ENCODE results near the gene DYRK2. TPM values are rescaled to one million over a fixed set of nuclear protein-coding genes. Genes with fewer than 3 reads are reported as not detected.
A peak's percentile ranks its signal among the peaks of the same experiment; 100 is the strongest.

Gene DYRK2
- total RNA-seq: 17.9 TPM
- 11.8 TPM for polyA plus RNA-seq
- long read RNA-seq, donor 1, full-length matches to known transcripts: 2 of 2 reads
- long read RNA-seq, donor 1, partial matches to known transcripts: 0 of 2 reads
- long read RNA-seq, donor 1, other reads (novel, unspliced or antisense): 0 of 2 reads
- long read RNA-seq, donor 2: 0 reads
- long read RNA-seq, donor 3, full-length matches to known transcripts: 7 of 7 reads
- long read RNA-seq, donor 3, partial matches to known transcripts: 0 of 7 reads
- long read RNA-seq, donor 3, other reads (novel, unspliced or antisense): 0 of 7 reads
- long read RNA-seq, donor 4, full-length matches to known transcripts: 11 of 11 reads
- long read RNA-seq, donor 4, partial matches to known transcripts: 0 of 11 reads
- long read RNA-seq, donor 4, other reads (novel, unspliced or antisense): 0 of 11 reads
- long read RNA-seq, donor 5, full-length matches to known transcripts: 20 of 20 reads
- long read RNA-seq, donor 5, partial matches to known transcripts: 0 of 20 reads
- long read RNA-seq, donor 5, other reads (novel, unspliced or antisense): 0 of 20 reads
- long read RNA-seq, donor 6, full-length matches to known transcripts: 15 of 15 reads
- long read RNA-seq, donor 6, partial matches to known transcripts: 0 of 15 reads
- long read RNA-seq, donor 6, other reads (novel, unspliced or antisense): 0 of 15 reads
- long read RNA-seq, donor 7, full-length matches to known transcripts: 12 of 12 reads
- long read RNA-seq, donor 7, partial matches to known transcripts: 0 of 12 reads
- long read RNA-seq, donor 7, other reads (novel, unspliced or antisense): 0 of 12 reads
- long read RNA-seq, donor 8, full-length matches to known transcripts: 3 of 3 reads
- long read RNA-seq, donor 8, partial matches to known transcripts: 0 of 3 reads
- long read RNA-seq, donor 8, other reads (novel, unspliced or antisense): 0 of 3 reads
- long read RNA-seq, donor 9, full-length matches to known transcripts: 6 of 6 reads
- long read RNA-seq, donor 9, partial matches to known transcripts: 0 of 6 reads
- long read RNA-seq, donor 9, other reads (novel, unspliced or antisense): 0 of 6 reads
- long read RNA-seq, donor 10, full-length matches to known transcripts: 12 of 12 reads
- long read RNA-seq, donor 10, partial matches to known transcripts: 0 of 12 reads
- long read RNA-seq, donor 10, other reads (novel, unspliced or antisense): 0 of 12 reads

DNA sequence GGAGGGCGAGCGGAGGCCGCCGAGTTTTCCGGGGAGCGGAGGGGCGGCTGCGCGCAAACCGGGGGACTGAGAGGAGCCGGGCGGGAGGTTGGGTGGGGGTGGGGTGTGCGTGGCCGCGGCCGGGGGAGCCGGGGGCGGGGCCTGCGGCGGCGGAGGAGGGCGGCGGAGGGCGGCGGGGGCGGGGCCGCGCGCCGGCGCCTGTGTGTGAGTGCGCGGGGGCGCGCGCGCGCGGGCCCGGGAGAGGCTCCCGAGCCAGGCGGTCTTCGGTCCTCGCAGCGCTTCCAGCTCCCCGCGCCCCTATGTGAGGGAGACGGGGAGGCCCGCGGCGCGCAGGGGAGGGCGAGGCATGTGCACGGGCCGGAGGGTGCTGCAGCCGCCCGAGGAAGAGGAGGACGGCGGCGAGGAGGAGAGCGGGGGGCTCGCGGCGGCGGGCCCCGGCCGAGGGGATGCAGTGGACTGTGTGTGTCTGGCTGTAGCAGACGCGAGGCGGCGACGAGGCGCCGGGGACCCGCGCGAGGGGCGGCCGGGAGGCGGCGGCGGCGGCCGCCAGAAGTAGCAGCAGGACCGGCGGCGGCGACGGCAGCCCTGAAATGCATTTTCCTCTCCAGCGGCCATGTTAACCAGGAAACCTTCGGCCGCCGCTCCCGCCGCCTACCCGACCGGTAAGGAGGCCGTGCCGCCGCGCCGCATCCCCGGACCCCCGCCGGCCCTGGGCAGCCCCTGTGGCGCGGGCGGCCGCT, at the start of gene DYRK2:
Gene DYRK2, plus strand, starts transcription at position 225 of the 740 bp plus-strand sequence. Its CDS starts 389 bp downstream, at position 614.
- peak in 7 of 9 donors; percentile 71 to 93 (median 82) for DNase-seq (ENCODE audit: low read depth in 6 of 9, low spot score in 9 of 9)

DNA sequence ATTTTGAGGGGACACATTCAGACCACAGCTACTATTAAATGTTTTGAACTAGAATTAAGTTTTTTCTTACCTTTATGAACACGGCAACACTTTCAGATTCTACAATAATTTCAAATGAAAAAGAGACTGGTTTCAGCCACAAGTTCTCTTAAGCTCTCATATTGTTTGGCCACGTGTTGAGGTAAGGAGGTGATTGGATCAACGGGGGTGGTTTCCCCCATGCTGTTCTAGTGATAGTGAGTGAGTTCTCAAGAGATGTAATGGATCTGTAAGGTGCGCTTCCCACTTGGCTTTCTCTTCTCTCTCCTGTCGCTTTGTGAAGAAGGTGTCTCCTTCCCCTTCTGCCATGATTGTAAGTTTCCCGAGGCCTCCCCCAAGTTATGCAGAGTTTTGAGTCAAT, 48.9 kb upstream of the DYRK2 start:
- Histone ChIP-seq H3K4me3 (ENCODE audit: low read length in 2 of 2) (no peak overlapping the region), H3K27ac (ENCODE audit: low read depth in 1 of 2, low read length in 1 of 2) (no peak overlapping the region), H3K4me1 (ENCODE audit: control insufficient read depth in 2 of 2, insufficient read depth in 2 of 2, low read length in 2 of 2) (no peaks in the 10 kb centered on the region), H3K36me3 (ENCODE audit: control insufficient read depth in 2 of 2, insufficient read depth in 2 of 2, low read length in 1 of 2) (no peaks in the 10 kb centered on the region), H3K27me3 (ENCODE audit: control insufficient read depth in 2 of 2, insufficient read depth in 1 of 2, low read length in 1 of 2) (no peaks in the 10 kb centered on the region), H3K9me3 (ENCODE audit: control insufficient read depth in 2 of 2, insufficient read depth in 1 of 2, low read length in 1 of 2) (peaks cover 0 to 2% of the 10 kb centered on the region in 2 donors)
- DNase-seq (ENCODE audit: low read depth in 6 of 9, low spot score in 9 of 9): no peak
- 97% methylated on average over 6 of the region's 6 CpGs for WGBS

More for the DNA sequence above, at the start of gene DYRK2:
- WGBS: under 1% methylated on average over 108 of the region's 109 CpGs
- Histone ChIP-seq H3K4me1 (ENCODE audit: control insufficient read depth in 2 of 2, insufficient read depth in 2 of 2, low read length in 2 of 2) (peaks cover 15 to 27% of the 10 kb centered on the region in 2 donors), H3K27ac (ENCODE audit: low read depth in 1 of 2, low read length in 1 of 2) (peak within 1 kb of the TSS; percentile 83 to 97), H3K4me3 (ENCODE audit: low read length in 2 of 2) (peak within 1 kb of the TSS; percentile 75 to 98), H3K9me3 (ENCODE audit: control insufficient read depth in 2 of 2, insufficient read depth in 1 of 2, low read length in 1 of 2) (no peaks in the 10 kb centered on the region), H3K36me3 (ENCODE audit: control insufficient read depth in 2 of 2, insufficient read depth in 2 of 2, low read length in 1 of 2) (peaks cover 0 to 11% of the 10 kb centered on the region in 2 donors), H3K27me3 (ENCODE audit: control insufficient read depth in 2 of 2, insufficient read depth in 1 of 2, low read length in 1 of 2) (peaks cover 0 to 3% of the 10 kb centered on the region in 2 donors)

DNA sequence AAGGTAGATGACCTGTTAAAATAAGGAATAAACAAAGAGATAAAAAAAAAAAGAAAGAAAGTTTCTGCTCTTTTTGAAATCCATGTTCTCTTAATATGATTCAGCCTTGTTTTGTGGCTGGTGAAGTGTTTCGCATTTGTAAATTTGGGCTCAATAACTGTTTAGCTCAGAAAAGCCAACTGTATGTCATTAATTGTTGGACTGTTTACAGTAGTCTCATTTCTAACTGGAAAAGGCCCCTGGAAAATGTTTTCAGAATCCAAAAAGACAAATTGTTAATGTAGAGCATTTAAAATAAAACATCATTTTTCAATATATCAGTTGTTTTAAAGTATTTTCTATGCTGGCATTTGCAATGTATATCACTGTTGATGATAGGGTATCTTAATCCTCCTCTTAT, 47.4 kb upstream of the DYRK2 start:
- H3K4me3 ChIP-seq (ENCODE audit: low read length in 2 of 2): no peak overlapping the region
- WGBS: 97% methylated on average over 1 of the region's 1 CpG
- DNase-seq (ENCODE audit: low read depth in 6 of 9, low spot score in 9 of 9): no peak
- H3K27ac ChIP-seq (ENCODE audit: low read depth in 1 of 2, low read length in 1 of 2): no peak overlapping the region
- H3K4me1 ChIP-seq (ENCODE audit: control insufficient read depth in 2 of 2, insufficient read depth in 2 of 2, low read length in 2 of 2): no peaks in the 10 kb centered on the region
- H3K36me3 ChIP-seq (ENCODE audit: control insufficient read depth in 2 of 2, insufficient read depth in 2 of 2, low read length in 1 of 2): no peaks in the 10 kb centered on the region
- H3K9me3 ChIP-seq (ENCODE audit: control insufficient read depth in 2 of 2, insufficient read depth in 1 of 2, low read length in 1 of 2): peaks cover 0 to 2% of the 10 kb centered on the region in 2 donors
- no peaks in the 10 kb centered on the region for H3K27me3 ChIP-seq (ENCODE audit: control insufficient read depth in 2 of 2, insufficient read depth in 1 of 2, low read length in 1 of 2)

- no peak overlapping the region for H3K4me3 ChIP-seq (ENCODE audit: low read length in 2 of 2)
- 97% methylated on average over 4 of the region's 4 CpGs for WGBS
These were observed 39.2 kb upstream of the DYRK2 start for GRCh38 chr12:67609226-67609870.

DNA sequence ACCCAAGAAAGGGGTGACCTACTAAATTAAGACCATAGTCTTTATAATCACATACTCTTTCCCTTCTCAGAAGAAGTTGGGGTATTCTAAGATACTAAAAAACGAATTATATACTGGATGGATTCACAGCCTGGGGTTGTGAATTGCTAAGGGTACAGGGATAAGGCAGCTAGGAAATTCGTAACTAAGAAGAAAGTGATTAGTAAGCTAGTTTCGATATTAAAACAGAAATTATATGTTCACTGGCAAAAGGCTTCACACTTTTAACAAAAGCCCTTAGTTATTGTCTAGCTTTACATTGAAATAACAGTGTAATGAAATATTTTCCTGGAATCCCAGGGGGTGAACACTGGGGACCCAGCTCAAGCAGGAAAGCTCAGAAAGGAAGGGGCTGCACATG, 35.5 kb upstream of the DYRK2 start:
- no peak for DNase-seq (ENCODE audit: low read depth in 6 of 9, low spot score in 9 of 9)
- WGBS: 65% methylated on average over 3 of the region's 3 CpGs
- Histone ChIP-seq H3K9me3 (ENCODE audit: control insufficient read depth in 2 of 2, insufficient read depth in 1 of 2, low read length in 1 of 2) (no peaks in the 10 kb centered on the region), H3K4me3 (ENCODE audit: low read length in 2 of 2) (no peak overlapping the region), H3K36me3 (ENCODE audit: control insufficient read depth in 2 of 2, insufficient read depth in 2 of 2, low read length in 1 of 2) (no peaks in the 10 kb centered on the region), H3K27ac (ENCODE audit: low read depth in 1 of 2, low read length in 1 of 2) (no peak overlapping the region), H3K27me3 (ENCODE audit: control insufficient read depth in 2 of 2, insufficient read depth in 1 of 2, low read length in 1 of 2) (no peaks in the 10 kb centered on the region), H3K4me1 (ENCODE audit: control insufficient read depth in 2 of 2, insufficient read depth in 2 of 2, low read length in 2 of 2) (no peaks in the 10 kb centered on the region)

More at GRCh38 chr12:67609226-67609870, 39.2 kb upstream of the DYRK2 start:
- Histone ChIP-seq H3K27ac (ENCODE audit: low read depth in 1 of 2, low read length in 1 of 2) (no peak overlapping the region), H3K4me1 (ENCODE audit: control insufficient read depth in 2 of 2, insufficient read depth in 2 of 2, low read length in 2 of 2) (no peaks in the 10 kb centered on the region), H3K36me3 (ENCODE audit: control insufficient read depth in 2 of 2, insufficient read depth in 2 of 2, low read length in 1 of 2) (no peaks in the 10 kb centered on the region), H3K27me3 (ENCODE audit: control insufficient read depth in 2 of 2, insufficient read depth in 1 of 2, low read length in 1 of 2) (no peaks in the 10 kb centered on the region), H3K9me3 (ENCODE audit: control insufficient read depth in 2 of 2, insufficient read depth in 1 of 2, low read length in 1 of 2) (no peaks in the 10 kb centered on the region)
- no peak for DNase-seq (ENCODE audit: low read depth in 6 of 9, low spot score in 9 of 9)

GRCh38 chr12:67617629-67618028, 30.9 kb upstream of the DYRK2 start:
- WGBS: 99% methylated on average over 3 of the region's 3 CpGs
- no peaks in the 10 kb centered on the region for H3K9me3 ChIP-seq (ENCODE audit: control insufficient read depth in 2 of 2, insufficient read depth in 1 of 2, low read length in 1 of 2)
- no peaks in the 10 kb centered on the region for H3K4me1 ChIP-seq (ENCODE audit: control insufficient read depth in 2 of 2, insufficient read depth in 2 of 2, low read length in 2 of 2)
- no peak overlapping the region for H3K27ac ChIP-seq (ENCODE audit: low read depth in 1 of 2, low read length in 1 of 2)
- H3K4me3 ChIP-seq (ENCODE audit: low read length in 2 of 2): no peak overlapping the region
- H3K27me3 ChIP-seq (ENCODE audit: control insufficient read depth in 2 of 2, insufficient read depth in 1 of 2, low read length in 1 of 2): no peaks in the 10 kb centered on the region
- H3K36me3 ChIP-seq (ENCODE audit: control insufficient read depth in 2 of 2, insufficient read depth in 2 of 2, low read length in 1 of 2): no peaks in the 10 kb centered on the region
- DNase-seq (ENCODE audit: low read depth in 6 of 9, low spot score in 9 of 9): no peak

DNA sequence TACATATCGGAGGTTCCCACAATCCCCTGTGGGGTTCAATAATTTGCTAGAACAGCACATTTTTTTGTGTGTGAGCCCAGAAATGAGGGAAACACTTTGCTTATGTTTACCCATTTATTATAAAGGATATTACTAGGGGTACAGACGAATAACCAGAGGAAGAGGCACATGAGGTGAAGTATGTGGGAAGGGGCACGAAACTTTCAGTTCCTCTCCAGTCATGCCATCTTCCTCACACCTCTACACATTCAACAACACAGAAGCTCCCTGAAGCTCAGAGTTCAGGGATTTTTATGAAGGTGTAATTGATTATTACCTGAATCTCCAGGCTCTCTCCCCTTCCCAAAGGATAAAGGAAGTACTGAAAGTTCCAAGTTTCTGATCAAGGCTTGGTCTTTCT, 30.2 kb upstream of the DYRK2 start:
- WGBS: 84% methylated on average over 3 of the region's 3 CpGs
- no peaks in the 10 kb centered on the region for H3K9me3 ChIP-seq (ENCODE audit: control insufficient read depth in 2 of 2, insufficient read depth in 1 of 2, low read length in 1 of 2)
- no peaks in the 10 kb centered on the region for H3K4me1 ChIP-seq (ENCODE audit: control insufficient read depth in 2 of 2, insufficient read depth in 2 of 2, low read length in 2 of 2)
- DNase-seq (ENCODE audit: low read depth in 6 of 9, low spot score in 9 of 9): no peak
- H3K4me3 ChIP-seq (ENCODE audit: low read length in 2 of 2): no peak overlapping the region
- H3K27ac ChIP-seq (ENCODE audit: low read depth in 1 of 2, low read length in 1 of 2): no peak overlapping the region
- H3K36me3 ChIP-seq (ENCODE audit: control insufficient read depth in 2 of 2, insufficient read depth in 2 of 2, low read length in 1 of 2): no peaks in the 10 kb centered on the region
- H3K27me3 ChIP-seq (ENCODE audit: control insufficient read depth in 2 of 2, insufficient read depth in 1 of 2, low read length in 1 of 2): no peaks in the 10 kb centered on the region

- H3K27ac ChIP-seq (ENCODE audit: low read depth in 1 of 2, low read length in 1 of 2): no peak overlapping the region
- no peaks in the 10 kb centered on the region for H3K27me3 ChIP-seq (ENCODE audit: control insufficient read depth in 2 of 2, insufficient read depth in 1 of 2, low read length in 1 of 2)
- H3K9me3 ChIP-seq (ENCODE audit: control insufficient read depth in 2 of 2, insufficient read depth in 1 of 2, low read length in 1 of 2): no peaks in the 10 kb centered on the region
- no peak for DNase-seq (ENCODE audit: low read depth in 6 of 9, low spot score in 9 of 9)
- H3K4me1 ChIP-seq (ENCODE audit: control insufficient read depth in 2 of 2, insufficient read depth in 2 of 2, low read length in 2 of 2): no peaks in the 10 kb centered on the region
- H3K4me3 ChIP-seq (ENCODE audit: low read length in 2 of 2): no peak overlapping the region
- 99% methylated on average over 1 of the region's 1 CpG for WGBS
- H3K36me3 ChIP-seq (ENCODE audit: control insufficient read depth in 2 of 2, insufficient read depth in 2 of 2, low read length in 1 of 2): no peaks in the 10 kb centered on the region
These were observed 27.4 kb upstream of the DYRK2 start for GRCh38 chr12:67621112-67621511.

All from thymus (tissue), 14 donors.